Endothelial cell of umbilical vein (primary cell): ENCODE measurements around the gene SMARCAD1. TPM values are rescaled to one million over a fixed set of nuclear protein-coding genes. Genes with fewer than 3 reads are reported as not detected.

Experiments used
- BruUV-seq: library from RNA; stranded (reverse); fragments of 400-500 nt; replicated peaks from 2 replicates; lab custom pipeline; 2021; lab: Mats Ljungman, UMichigan
- CTCF ChIA-PET: fragments of 300-600, 350-600 bp; sonication (Branson Sonifier 250); formaldehyde crosslinking; loops from one replicate; lab custom pipeline; 2021; ENCODE audit warnings: antibody characterized with exemption, inconsistent platforms; lab: Charles Lee
- POLR2A ChIA-PET: fragments of 300-600, 350-600 bp; sonication (Branson Sonifier 250); formaldehyde crosslinking; loops from one replicate; lab custom pipeline; 2021; ENCODE audit warnings: antibody characterized with exemption, inconsistent platforms; lab: Charles Lee
- DNase-seq: peaks from one replicate; pipeline ENCODE4 v3.0.0-alpha.2; 2011; ENCODE audit warnings: low read depth, low spot score
- FAIRE-seq: peaks from 2 replicates; lab custom pipeline; 2011; peaks lifted over from hg19 to GRCh38; lab: Jason Lieb, UNC
- H2AFZ ChIP-seq: 2 replicates; pipeline ENCODE4 v1.6.0; 2012; ENCODE audit warnings: low read depth, low read length, control low read depth, inconsistent platforms
- H3K27ac ChIP-seq: 2 replicates; pipeline ENCODE4 v1.5.1; 2011; ENCODE audit warnings: low read depth, mild to moderate bottlenecking, control low read depth, low read length, moderate library complexity; ENCODE audit not compliant: insufficient read depth
- H3K27me3 ChIP-seq, 2 experiments: 2 replicates each; pipeline versions ENCODE4 v1.6.0 to v1.6.1; 2011; ENCODE audit warnings: low read length in 2 of 2, mixed read lengths in 1 of 2; ENCODE audit not compliant: control insufficient read depth in 2 of 2, insufficient read depth in 2 of 2
- H3K36me3 ChIP-seq, 2 experiments: 2 replicates in 1 of 2; 3 replicates in 1 of 2; pipeline ENCODE4 v1.5.1; 2011; ENCODE audit warnings: low read length in 2 of 2, mild to moderate bottlenecking in 1 of 2, moderate library complexity in 1 of 2; ENCODE audit not compliant: control insufficient read depth in 2 of 2, insufficient read depth in 2 of 2; ENCODE audit errors: extremely low read depth in 1 of 2
- H3K4me1 ChIP-seq: 3 replicates; pipeline ENCODE4 v1.5.1; 2011; ENCODE audit warnings: mild to moderate bottlenecking, low read length; ENCODE audit not compliant: control insufficient read depth, insufficient read depth; ENCODE audit errors: extremely low read depth
- H3K4me2 ChIP-seq: 2 replicates; pipeline ENCODE4 v1.6.1; 2011; ENCODE audit warnings: low read length, control low read depth, mixed read lengths; ENCODE audit not compliant: insufficient read depth
- H3K4me3 ChIP-seq, 3 experiments: fragments of 200-600 bp in 1 of 3; sonication (generic), shearing (Covaris generic) in 1 of 3; replicated peaks in 1 of 3; 2 replicates each; pipeline ENCODE4 v1.5.1; 2011 to 2016; ENCODE audit warnings: control low read depth in 3 of 3, low read length in 3 of 3, mild to moderate bottlenecking in 2 of 3, inconsistent platforms in 1 of 3, low read depth in 1 of 3, moderate library complexity in 1 of 3; ENCODE audit not compliant: insufficient read depth in 1 of 3
- H3K79me2 ChIP-seq: 2 replicates; pipeline ENCODE4 v1.6.0; 2012; ENCODE audit warnings: low read length, inconsistent platforms; ENCODE audit not compliant: control insufficient read depth, insufficient read depth
- H3K9ac ChIP-seq: replicated peaks from 2 replicates; pipeline ENCODE3; 2011; ENCODE audit warnings: low read length, control low read depth; ENCODE audit not compliant: insufficient read depth; ENCODE audit errors: extremely low read depth
- H3K9me1 ChIP-seq: replicated peaks from 3 replicates; pipeline ENCODE4 v1.6.0; 2011; ENCODE audit warnings: mild to moderate bottlenecking, low read length; ENCODE audit not compliant: control insufficient read depth, insufficient read depth; ENCODE audit errors: extremely low read depth
- H3K9me3 ChIP-seq: replicated peaks from 2 replicates; pipeline ENCODE4 v1.5.1; 2012; ENCODE audit warnings: low read length, inconsistent platforms; ENCODE audit not compliant: control insufficient read depth, insufficient read depth
- H4K20me1 ChIP-seq: replicated peaks from 2 replicates; pipeline ENCODE3; 2011; ENCODE audit warnings: mild to moderate bottlenecking, low read length; ENCODE audit not compliant: control insufficient read depth, insufficient read depth; ENCODE audit errors: extremely low read depth
- EZH2 ChIP-seq: IDR thresholded peaks from 2 replicates; pipeline ENCODE4 v1.6.1; 2012; ENCODE audit warnings: borderline replicate concordance, low read depth, mild to moderate bottlenecking, moderate library complexity, low read length, inconsistent platforms; ENCODE audit not compliant: severe bottlenecking
- FOS ChIP-seq: IDR thresholded peaks from 2 replicates; pipeline ENCODE4 v1.6.1; 2011; ENCODE audit warnings: mild to moderate bottlenecking, low read length, moderate library complexity, borderline replicate concordance; ENCODE audit not compliant: insufficient read depth
- GATA2 ChIP-seq: IDR thresholded peaks from 2 replicates; pipeline ENCODE4 v1.7.0; 2011; ENCODE audit warnings: low read depth, mild to moderate bottlenecking, moderate library complexity, mixed read lengths, low read length; ENCODE audit not compliant: insufficient read length, insufficient read depth
- JUN ChIP-seq: IDR thresholded peaks from 2 replicates; pipeline ENCODE4 v1.6.1; 2011; ENCODE audit warnings: borderline replicate concordance, low read depth; ENCODE audit not compliant: insufficient read length, insufficient read depth
- MAX ChIP-seq: IDR thresholded peaks from 2 replicates; pipeline ENCODE4 v1.6.1; 2011; ENCODE audit not compliant: insufficient read depth, insufficient read length
- MYC ChIP-seq: IDR thresholded peaks from one replicate; pipeline ENCODE4 v1.6.1; 2011; ENCODE audit warnings: mild to moderate bottlenecking, low read depth, low read length
- POLR2A ChIP-seq: IDR thresholded peaks from 2 replicates; pipeline ENCODE4 v1.6.1; 2012; ENCODE audit warnings: low read depth, mild to moderate bottlenecking, control low read depth, low read length
- POLR2AphosphoS5 ChIP-seq: IDR thresholded peaks from 2 replicates; pipeline ENCODE4 v1.6.1; 2012; ENCODE audit warnings: low read depth, mild to moderate bottlenecking, control low read depth, low read length, moderate library complexity; ENCODE audit not compliant: insufficient read depth
- dilution Hi-C: fragments of 300-500 bp; cut with MboI; formaldehyde crosslinking; loops from one replicate; pipeline ENCODE4 v1.15.0; 2019; ENCODE audit warnings: low sequenced_read_pairs; ENCODE audit not compliant: extremely low pct_ligation_motif_present
- intact Hi-C: fragments of 100-400 bp; cut with micrococcal nuclease; formaldehyde crosslinking; loops from one replicate; pipeline ENCODE4 v1.10.0; 2022
- polyA plus RNA-seq, 4 experiments: library from polyadenylated mRNA; depleted of rRNA in 3 of 4; stranded (reverse) in 3 of 4; unstranded in 1 of 4; fragments of >200 nt; gene quantifications; 2 replicates each; pipeline versions ENCODE4 v1.2.1 to v1.2.3, GENCODE V29; 2011 to 2012; ENCODE audit warnings: missing spikeins in 1 of 4
- total RNA-seq: library from RNA; stranded (reverse); gene quantifications from 2 replicates; pipeline ENCODE4 v1.2.3, GENCODE V29; 2021

Gene SMARCAD1
- total and polyA plus RNA-seq, 2 donors (not counting 3 experiments of a cell fraction or from before 2014, with no cell fraction given), result 15.5 to 34.8 TPM

- no peak for FAIRE-seq
- BruUV-seq, result no TSS peak
- H3K9me1 ChIP-seq, result no peaks in the 10 kb centered on the region
These were observed 29.8 kb upstream of the SMARCAD1 start for GRCh38 chr4:94177822-94178221.

GRCh38 chr4:94181815-94182214 lies 25.9 kb upstream of the SMARCAD1 start:
- no peak for TF ChIP-seq GATA2
- no peak for TF ChIP-seq JUN
- TF ChIP-seq FOS, result no peak
- no peak for TF ChIP-seq MYC
- TF ChIP-seq POLR2AphosphoS5, result no peak
- Histone ChIP-seq H3K9ac (no peak overlapping the region), H3K4me3 (no peak overlapping the region), H3K36me3 (no peaks in the 10 kb centered on the region), H3K79me2 (no peaks in the 10 kb centered on the region), H3K27ac (no peak overlapping the region), H2AFZ (no peak overlapping the region), H3K9me3 (no peaks in the 10 kb centered on the region), H3K4me1 (no peaks in the 10 kb centered on the region), H3K27me3 (no peaks in the 10 kb centered on the region), H3K9me1 (no peaks in the 10 kb centered on the region), H4K20me1 (no peaks in the 10 kb centered on the region), H3K4me2 (no peak overlapping the region)
- FAIRE-seq (no peak), DNase-seq (peak; percentile 9)
- ChIA-PET CTCF (interaction anchor here (1.1 kb wide), 1 partner anchor 10 kb away, joined by 5 read pairs; no protein-coding TSS in a partner anchor), POLR2A (no interaction called here)
- dilution Hi-C loops (no loop called here), intact Hi-C loops (no loop called here)
- no TSS peak for BruUV-seq

More at GRCh38 chr4:94177822-94178221, 29.8 kb upstream of the SMARCAD1 start:
- no peak for DNase-seq
- dilution Hi-C loops (no loop called here), intact Hi-C loops (no loop called here)
- Histone ChIP-seq H4K20me1 (no peaks in the 10 kb centered on the region), H3K79me2 (no peaks in the 10 kb centered on the region), H3K4me2 (no peak overlapping the region), H3K27me3 (no peaks in the 10 kb centered on the region), H3K9me3 (no peaks in the 10 kb centered on the region), H3K36me3 (no peaks in the 10 kb centered on the region), H3K4me3 (no peak overlapping the region), H3K9ac (no peak overlapping the region), H3K27ac (no peak overlapping the region), H3K4me1 (no peaks in the 10 kb centered on the region), H2AFZ (no peak overlapping the region)
- TF ChIP-seq MAX, result no peak
- TF ChIP-seq FOS, result no peak
- no peak for TF ChIP-seq EZH2
- no peak for TF ChIP-seq JUN
- no peak for TF ChIP-seq GATA2
- TF ChIP-seq POLR2AphosphoS5, result no peak
- no peak for TF ChIP-seq POLR2A
- ChIA-PET POLR2A (no interaction called here), CTCF (no interaction called here)
